ENCODE results near the gene RGL1.

- TF ChIP-seq, protein P1, sequence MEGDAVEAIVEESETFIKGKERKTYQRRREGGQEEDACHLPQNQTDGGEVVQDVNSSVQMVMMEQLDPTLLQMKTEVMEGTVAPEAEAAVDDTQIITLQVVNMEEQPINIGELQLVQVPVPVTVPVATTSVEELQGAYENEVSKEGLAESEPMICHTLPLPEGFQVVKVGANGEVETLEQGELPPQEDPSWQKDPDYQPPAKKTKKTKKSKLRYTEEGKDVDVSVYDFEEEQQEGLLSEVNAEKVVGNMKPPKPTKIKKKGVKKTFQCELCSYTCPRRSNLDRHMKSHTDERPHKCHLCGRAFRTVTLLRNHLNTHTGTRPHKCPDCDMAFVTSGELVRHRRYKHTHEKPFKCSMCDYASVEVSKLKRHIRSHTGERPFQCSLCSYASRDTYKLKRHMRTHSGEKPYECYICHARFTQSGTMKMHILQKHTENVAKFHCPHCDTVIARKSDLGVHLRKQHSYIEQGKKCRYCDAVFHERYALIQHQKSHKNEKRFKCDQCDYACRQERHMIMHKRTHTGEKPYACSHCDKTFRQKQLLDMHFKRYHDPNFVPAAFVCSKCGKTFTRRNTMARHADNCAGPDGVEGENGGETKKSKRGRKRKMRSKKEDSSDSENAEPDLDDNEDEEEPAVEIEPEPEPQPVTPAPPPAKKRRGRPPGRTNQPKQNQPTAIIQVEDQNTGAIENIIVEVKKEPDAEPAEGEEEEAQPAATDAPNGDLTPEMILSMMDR (IDR thresholded peaks at IDR 0.05; ENCODE audit: low read depth, low read length, poor library complexity, severe bottlenecking) = no peak
- TF ChIP-seq EZH2phosphoT487 (IDR thresholded peaks at IDR 0.05; ENCODE audit: borderline replicate concordance, low read length) = no peak
Measured at GRCh38 chr1:183872403-183872802, 67.5 kb downstream of the RGL1 start.

Data from DOHH2 (cell line).